Retina (tissue), 1 donor: ENCODE results near the gene ZNF821.
"Not testable (repeated sequence)": the region's sequence is repeated elsewhere in the genome, so short reads cannot be mapped to it uniquely, and the experiment has no call there.

Source experiments
- DNase-seq: peaks from one replicate; pipeline ENCODE4 v3.0.0-alpha.2; 2016

Gene ZNF821

GRCh38 chr16:71855937-71856662, 27.9 kb downstream of the ZNF821 start:
- no peak for DNase-seq

- no peak for DNase-seq
These were observed 29.5 kb downstream of the ZNF821 start for GRCh38 chr16:71854369-71854948.

- no peak for DNase-seq
These were observed 30.6 kb downstream of the ZNF821 start for GRCh38 chr16:71853413-71853812.

- no peak for DNase-seq
These were observed 31.4 kb downstream of the ZNF821 start for GRCh38 chr16:71852561-71852960.

GRCh38 chr16:71852158-71852557, 31.8 kb downstream of the ZNF821 start:
- no peak for DNase-seq

- DNase-seq, result no peak
These were observed 32.2 kb downstream of the ZNF821 start for GRCh38 chr16:71851746-71852145.

- DNase-seq, result no peak
These were observed 35.4 kb downstream of the ZNF821 start for GRCh38 chr16:71848622-71849021.

- no peak for DNase-seq
These were observed 36.9 kb downstream of the ZNF821 start for GRCh38 chr16:71847096-71847495.

- DNase-seq, result no peak
These were observed 37.6 kb downstream of the ZNF821 start for GRCh38 chr16:71846431-71846830.

GRCh38 chr16:71845639-71846430, 38.1 kb downstream of the ZNF821 start, which contains the start of gene ATXN1L:
TSS of gene ATXN1L (plus strand) at chr16:71845976. CDS start at chr16:71849741, 3,765 bp downstream.
- peak; percentile 94 for DNase-seq

- DNase-seq, result no peak
These were observed 40.4 kb downstream of the ZNF821 start for GRCh38 chr16:71843572-71843971.

- no peak for DNase-seq
These were observed 43.9 kb downstream of the ZNF821 start for GRCh38 chr16:71840052-71840451.

- no peak for DNase-seq
These were observed 46.8 kb downstream of the ZNF821 start for GRCh38 chr16:71837150-71837549.

- DNase-seq, result no peak
These were observed 49.7 kb downstream of the ZNF821 start for GRCh38 chr16:71834291-71834690.

- DNase-seq, result not testable (repeated sequence)
These were observed 51.9 kb downstream of the ZNF821 start for GRCh38 chr16:71832112-71832511.

- not testable (repeated sequence) for DNase-seq
These were observed 52.3 kb downstream of the ZNF821 start for GRCh38 chr16:71831698-71832097.

GRCh38 chr16:71830359-71830758, 53.6 kb downstream of the ZNF821 start:
- no peak for DNase-seq

GRCh38 chr16:71826533-71827017, 57.4 kb downstream of the ZNF821 start:
- DNase-seq, result no peak

GRCh38 chr16:71817155-71817500, 66.9 kb downstream of the ZNF821 start:
- not testable (repeated sequence) for DNase-seq

GRCh38 chr16:71811261-71811803, 72.7 kb downstream of the ZNF821 start:
- DNase-seq, result no peak

- not testable (repeated sequence) for DNase-seq
These were observed 73.8 kb downstream of the ZNF821 start for GRCh38 chr16:71810155-71810530.
